HS-27A (cell line): Measurements from ENCODE around the gene RPS2.

Source experiments
- DNase-seq: peaks from one replicate; pipeline ENCODE4 v3.0.0-alpha.2; 2012; ENCODE audit warnings: low read depth, missing footprints

RPS2 gene

GRCh38 chr16:1918351-1919326, 46.0 kb downstream of the RPS2 start, which contains the start of gene HS3ST6:
Gene HS3ST6 (minus strand): TSS chr16:1918415. CDS start chr16:1918323, 92 bp downstream.
- DNase-seq = no peak

- DNase-seq = no peak
Measured at GRCh38 chr16:1917665-1918350, 46.8 kb downstream of the RPS2 start.

- DNase-seq = no peak
Measured at GRCh38 chr16:1917056-1917664, 47.5 kb downstream of the RPS2 start.

GRCh38 chr16:1916640-1916990, 48.0 kb downstream of the RPS2 start:
- DNase-seq = no peak

- no peak for DNase-seq
Measured at GRCh38 chr16:1915732-1916639, 48.6 kb downstream of the RPS2 start.

- DNase-seq = no peak
Measured at GRCh38 chr16:1914988-1915387, 49.6 kb downstream of the RPS2 start.

- DNase-seq = no peak
Measured at GRCh38 chr16:1914084-1914608, 50.5 kb downstream of the RPS2 start.

- no peak for DNase-seq
Measured at GRCh38 chr16:1913327-1914083, 51.1 kb downstream of the RPS2 start.

- no peak for DNase-seq
Measured at GRCh38 chr16:1912215-1912543, 52.4 kb downstream of the RPS2 start.
